Measurements from ENCODE around the gene TBC1D5.

DNA sequence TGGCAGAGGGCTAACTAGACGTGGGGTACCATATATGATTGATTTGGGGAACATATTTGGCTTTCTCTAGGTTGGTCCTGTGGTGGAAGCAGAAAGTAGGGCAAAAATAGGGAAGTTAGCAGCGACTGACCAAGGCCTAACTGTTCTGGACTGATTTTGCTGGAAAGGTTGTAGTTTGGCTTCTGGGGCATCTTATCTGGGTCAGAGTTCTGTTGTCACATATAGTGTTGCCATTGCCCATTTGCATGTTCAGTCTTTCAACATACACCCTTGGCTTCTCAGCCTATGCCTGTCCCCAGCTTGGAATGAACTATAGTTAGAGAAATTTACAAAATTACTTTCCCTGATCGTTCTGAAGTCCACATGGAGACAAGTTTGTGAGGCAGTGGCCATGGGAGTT lies 426.5 kb downstream of the TBC1D5 start:
- no peak for TF ChIP-seq POLR2A (IDR thresholded peaks at IDR 0.05)
- TF ChIP-seq, protein P1, sequence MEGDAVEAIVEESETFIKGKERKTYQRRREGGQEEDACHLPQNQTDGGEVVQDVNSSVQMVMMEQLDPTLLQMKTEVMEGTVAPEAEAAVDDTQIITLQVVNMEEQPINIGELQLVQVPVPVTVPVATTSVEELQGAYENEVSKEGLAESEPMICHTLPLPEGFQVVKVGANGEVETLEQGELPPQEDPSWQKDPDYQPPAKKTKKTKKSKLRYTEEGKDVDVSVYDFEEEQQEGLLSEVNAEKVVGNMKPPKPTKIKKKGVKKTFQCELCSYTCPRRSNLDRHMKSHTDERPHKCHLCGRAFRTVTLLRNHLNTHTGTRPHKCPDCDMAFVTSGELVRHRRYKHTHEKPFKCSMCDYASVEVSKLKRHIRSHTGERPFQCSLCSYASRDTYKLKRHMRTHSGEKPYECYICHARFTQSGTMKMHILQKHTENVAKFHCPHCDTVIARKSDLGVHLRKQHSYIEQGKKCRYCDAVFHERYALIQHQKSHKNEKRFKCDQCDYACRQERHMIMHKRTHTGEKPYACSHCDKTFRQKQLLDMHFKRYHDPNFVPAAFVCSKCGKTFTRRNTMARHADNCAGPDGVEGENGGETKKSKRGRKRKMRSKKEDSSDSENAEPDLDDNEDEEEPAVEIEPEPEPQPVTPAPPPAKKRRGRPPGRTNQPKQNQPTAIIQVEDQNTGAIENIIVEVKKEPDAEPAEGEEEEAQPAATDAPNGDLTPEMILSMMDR (IDR thresholded peaks at IDR 0.05), result no peak
- no peak for TF ChIP-seq POLR2AphosphoS5 (IDR thresholded peaks at IDR 0.05; ENCODE audit: insufficient read depth in 1 of 2, low read depth in 1 of 2)

Measured in vagina (tissue), 2 donors.